A549 (cell line): ENCODE results near the gene ZYG11B. TPM values are rescaled to one million over a fixed set of nuclear protein-coding genes. Genes with fewer than 3 reads are reported as not detected.

ENCODE experiments used
- ATAC-seq, 2 experiments: fragments of 200-7000 bp in 1 of 2; fragments of >200 bp in 1 of 2; cut with Nextera tagmentation in 1 of 2; cut with Tn5 transposase in 1 of 2; 3 replicates each; pipeline versions ENCODE4 v1.8.0 to v1.9.1; 2018 to 2020; ENCODE audit warnings: mild to moderate bottlenecking in 1 of 2, moderate library complexity in 1 of 2
- CTCF ChIA-PET: fragments of 300-600 bp; sonication (Branson Sonifier 250); formaldehyde crosslinking; extraction: SDS; loops from one replicate; lab custom pipeline; 2021; ENCODE audit warnings: antibody characterized with exemption, inconsistent platforms; lab: Yijun Ruan, JAX
- POLR2A ChIA-PET: fragments of 350-600 bp; formaldehyde crosslinking; extraction: SDS; loops from one replicate; lab custom pipeline; 2021; ENCODE audit warnings: antibody characterized with exemption, inconsistent platforms; lab: Yijun Ruan, JAX
- DNase-seq, 2 experiments: peaks; one replicate each; pipeline versions ENCODE4 v3.0.0 to v3.0.0-alpha.2; 2011 to 2016; ENCODE audit warnings: low read depth in 1 of 2, low spot score in 1 of 2
- FAIRE-seq: peaks from 2 replicates; lab custom pipeline; 2011; peaks lifted over from hg19 to GRCh38; lab: Jason Lieb, UNC
- H3K27ac ChIP-seq, 2 experiments: fragments of >200 bp; sonication (Bioruptor Twin); formaldehyde crosslinking; 3 replicates each; pipeline ENCODE4 v1.5.1; 2016 to 2017
- H3K4me1 ChIP-seq: fragments of >200 bp; sonication (Bioruptor Twin); formaldehyde crosslinking; 3 replicates; pipeline ENCODE4 v1.6.1; 2016
- H3K4me2 ChIP-seq: fragments of >200 bp; sonication (Bioruptor Twin); formaldehyde crosslinking; 3 replicates; pipeline ENCODE4 v1.6.1; 2016
- H3K4me3 ChIP-seq: fragments of >200 bp; sonication (Bioruptor Twin); formaldehyde crosslinking; 3 replicates; pipeline ENCODE4 v1.5.1; 2016
- H3K9me3 ChIP-seq: fragments of >200 bp; sonication (Bioruptor Twin); formaldehyde crosslinking; 3 replicates; pipeline ENCODE4 v1.6.1; 2016
- CBX2 ChIP-seq: fragments of 200-600 bp; sonication (generic); IDR thresholded peaks from 2 replicates; pipeline ENCODE4 v1.6.1; 2016; ENCODE audit warnings: low read depth, mild to moderate bottlenecking, borderline replicate concordance
- CEBPB ChIP-seq, 2 experiments: fragments of >200 bp in 1 of 2; sonication (Bioruptor Twin) in 1 of 2; formaldehyde crosslinking in 1 of 2; IDR thresholded peaks; 2 replicates each; pipeline ENCODE4 v1.6.1; 2012 to 2016
- CHD2 ChIP-seq: fragments of 150-350 bp; IDR thresholded peaks from 2 replicates; pipeline ENCODE4 v1.6.1; 2014; ENCODE audit warnings: low read length; ENCODE audit not compliant: partially characterized antibody
- EHF ChIP-seq: fragments of 250-450 bp; sonication (Bioruptor Pico); IDR thresholded peaks from 2 replicates; pipeline ENCODE4 v1.5.0; 2020; ENCODE audit warnings: mild to moderate bottlenecking
- EP300 ChIP-seq, 2 experiments: fragments of >200 bp; sonication (Bioruptor Twin); formaldehyde crosslinking; IDR thresholded peaks; 2 replicates in 1 of 2; 3 replicates in 1 of 2; pipeline ENCODE4 v1.6.1; 2016 to 2017
- ESRRA ChIP-seq: fragments of 150-350 bp; IDR thresholded peaks from 2 replicates; pipeline ENCODE4 v1.6.1; 2014; ENCODE audit warnings: mild to moderate bottlenecking, low read length, borderline replicate concordance
- FOSB ChIP-seq: fragments of 250-450 bp; sonication (Bioruptor Pico); IDR thresholded peaks from 2 replicates; pipeline ENCODE4 v1.5.0; 2020; ENCODE audit warnings: mild to moderate bottlenecking, moderate library complexity
- FOSL2 ChIP-seq, 2 experiments: fragments of 450-650 bp in 1 of 2; fragments of >200 bp in 1 of 2; sonication (Bioruptor Twin) in 1 of 2; formaldehyde crosslinking; IDR thresholded peaks; 2 replicates each; pipeline versions ENCODE4 v1.5.0 to v1.6.1; 2016 to 2020; ENCODE audit warnings: mild to moderate bottlenecking in 1 of 2, moderate library complexity in 1 of 2
- HES2 ChIP-seq: fragments of >200 bp; sonication (Bioruptor Twin); formaldehyde crosslinking; IDR thresholded peaks from 2 replicates; pipeline ENCODE4 v1.6.1; 2016
- HMGXB4 ChIP-seq: fragments of 250-450 bp; sonication (Bioruptor Pico); IDR thresholded peaks from 2 replicates; pipeline ENCODE4 v1.5.0; 2021; ENCODE audit warnings: mild to moderate bottlenecking, moderate library complexity, borderline replicate concordance
- HOXA7 ChIP-seq: fragments of 250-450 bp; sonication (Bioruptor Pico); IDR thresholded peaks from 2 replicates; pipeline ENCODE4 v1.5.0; 2020; ENCODE audit warnings: mild to moderate bottlenecking, moderate library complexity
- NR3C1 ChIP-seq: fragments of >200 bp; sonication (Bioruptor Twin); formaldehyde crosslinking; IDR thresholded peaks from 3 replicates; pipeline ENCODE4 v1.6.1; 2017
- PBX3 ChIP-seq: IDR thresholded peaks from 2 replicates; pipeline ENCODE4 v1.6.1; 2012
- POLR2AphosphoS2 ChIP-seq: conservative IDR thresholded peaks from 2 replicates; pipeline ENCODE4 v1.6.1; 2012; ENCODE audit warnings: low read length, improper control_type of control experiment, inconsistent platforms
- RCOR1 ChIP-seq: fragments of 150-350 bp; IDR thresholded peaks from 2 replicates; pipeline ENCODE4 v1.6.1; 2014; ENCODE audit warnings: antibody characterized with exemption, low read length, low read depth
- SMC3 ChIP-seq: fragments of >200 bp; sonication (Bioruptor Twin); formaldehyde crosslinking; IDR thresholded peaks from 3 replicates; pipeline ENCODE4 v1.6.1; 2018; ENCODE audit warnings: inconsistent platforms
- SREBF2 ChIP-seq: fragments of 450-650 bp; IDR thresholded peaks from 2 replicates; pipeline ENCODE4 v1.6.1; 2014; ENCODE audit warnings: mild to moderate bottlenecking, moderate library complexity
- WGBS: methylation state at CpG from one replicate; pipeline ENCODE4 v1.1.6; 2017; ENCODE audit errors: missing lambda C conversion rate; 5-methylcytosine and 5-hydroxymethylcytosine counted together
- polyA plus RNA-seq, 4 experiments: library from polyadenylated mRNA; depleted of rRNA in 3 of 4; stranded (reverse); fragments of >200 nt; fragmentation: RNase III in 1 of 4; extraction: RNeasy Plus Mini Kit Qiagen cat#74134 plus additional on column Dnase treatment in 1 of 4; gene quantifications; 2 replicates in 3 of 4; 3 replicates in 1 of 4; pipeline ENCODE4 v1.2.3, GENCODE V29; 2011 to 2017
- TF ChIP-seq, protein P1 (sequence below): IDR thresholded peaks from 2 replicates; pipeline ENCODE4 v1.6.1; 2012
- TF ChIP-seq, protein P2 (sequence below): fragments of >200 bp; sonication (Bioruptor Twin); formaldehyde crosslinking; IDR thresholded peaks from 3 replicates; pipeline ENCODE4 v1.5.1; 2016

ZYG11B gene
- polyA plus RNA-seq, 2 of the 4 experiments (the other 2 are of a cell fraction) = 5.8 to 14.1 TPM

GRCh38 chr1:52753169-52753568 lies 26.9 kb downstream of the ZYG11B start:
- H3K27ac ChIP-seq = no peak overlapping the region
- DNase-seq = no peak
- TF ChIP-seq SREBF2 (no peak), CEBPB (IDR thresholded peaks at IDR 0.05) (no peak)
- WGBS = 92% methylated on average over 4 of the region's 4 CpGs
- POLR2A ChIA-PET = no interaction called here
- peaks cover 19% of the 10 kb centered on the region; the same call in 2 of the 3 replicates for H3K4me1 ChIP-seq
- FAIRE-seq = no peak
- H3K9me3 ChIP-seq = no peaks in the 10 kb centered on the region
- H3K4me3 ChIP-seq = no peak overlapping the region
- ATAC-seq = no peak
- CTCF ChIA-PET = no interaction called here
- no peak overlapping the region for H3K4me2 ChIP-seq

DNA sequence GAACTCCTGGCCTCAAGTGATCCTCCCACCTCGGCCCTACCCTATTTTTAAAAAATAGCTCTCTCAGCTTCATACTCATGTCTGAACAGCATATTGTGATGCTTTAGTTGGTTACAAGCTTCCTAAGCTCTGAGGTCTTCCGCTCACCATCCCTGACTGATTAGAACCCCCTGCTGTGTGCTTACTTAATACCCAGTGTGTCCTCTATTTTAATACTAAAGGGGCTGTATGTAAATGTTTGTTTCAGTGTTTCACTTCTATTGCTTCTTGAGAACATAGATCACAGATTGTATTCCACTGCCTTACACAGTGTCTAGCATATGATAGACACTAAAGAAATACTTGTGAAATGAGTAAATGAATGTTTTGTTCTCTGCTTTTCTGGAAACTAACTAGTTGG lies 29.8 kb downstream of the ZYG11B start:
- FAIRE-seq = no peak
- Histone ChIP-seq H3K27ac (no peak overlapping the region), H3K4me2 (no peak overlapping the region), H3K9me3 (no peaks in the 10 kb centered on the region), H3K4me1 (peaks cover 11% of the 10 kb centered on the region; the same call in 2 of the 3 replicates), H3K4me3 (no peak overlapping the region)
- ATAC-seq = no peak
- 100% methylated on average over 2 of the region's 2 CpGs for WGBS
- ChIA-PET CTCF (interaction anchor here (0.6 kb wide), 1 partner anchor 209 kb away, joined by 4 read pairs; no protein-coding TSS in a partner anchor), POLR2A (no interaction called here)
- TF ChIP-seq, protein P1, sequence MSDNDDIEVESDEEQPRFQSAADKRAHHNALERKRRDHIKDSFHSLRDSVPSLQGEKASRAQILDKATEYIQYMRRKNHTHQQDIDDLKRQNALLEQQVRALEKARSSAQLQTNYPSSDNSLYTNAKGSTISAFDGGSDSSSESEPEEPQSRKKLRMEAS = no peak
- no peak for TF ChIP-seq HOXA7 (CRISPR knock-in tag)
- no peak for TF ChIP-seq POLR2AphosphoS2
- TF ChIP-seq RCOR1 = no peak
- TF ChIP-seq NR3C1 = no peak
- no peak for TF ChIP-seq HES2
- TF ChIP-seq, all 56 proteins: peak for 0
- DNase-seq = no peak

DNA sequence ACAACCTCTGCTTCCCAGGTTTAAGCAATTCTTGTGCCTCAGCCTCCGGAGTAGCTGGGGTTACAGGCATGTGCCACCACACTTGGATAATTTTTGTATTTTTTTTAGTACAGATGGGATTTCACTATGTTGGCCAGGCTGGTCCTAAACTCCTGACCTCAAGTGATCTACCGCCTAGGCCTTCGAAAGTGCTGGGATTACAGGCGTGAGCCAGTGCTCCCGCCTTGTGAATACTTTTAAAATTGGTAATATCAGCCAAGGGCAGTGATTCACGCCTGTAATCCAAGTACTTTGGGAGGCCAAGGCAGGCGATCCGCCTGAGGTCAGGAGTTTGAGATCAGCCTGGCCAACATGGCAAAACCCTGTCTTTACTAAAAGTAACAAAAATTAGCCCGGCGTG lies 33.7 kb downstream of the ZYG11B start:
- TF ChIP-seq NR3C1 (no peak), FOSL2 (IDR thresholded peaks at IDR 0.05) (no peak), FOSL2 (CRISPR knock-in tag; IDR thresholded peaks at IDR 0.05) (no peak), CHD2 (no peak), CBX2 (no peak), EHF (CRISPR knock-in tag) (no peak), HOXA7 (CRISPR knock-in tag) (no peak), SREBF2 (no peak), EP300 (IDR thresholded peaks at IDR 0.05) (no peak), SMC3 (no peak), HMGXB4 (CRISPR knock-in tag) (no peak), ESRRA (no peak), PBX3 (no peak), FOSB (no peak)
- TF ChIP-seq, protein P2, sequence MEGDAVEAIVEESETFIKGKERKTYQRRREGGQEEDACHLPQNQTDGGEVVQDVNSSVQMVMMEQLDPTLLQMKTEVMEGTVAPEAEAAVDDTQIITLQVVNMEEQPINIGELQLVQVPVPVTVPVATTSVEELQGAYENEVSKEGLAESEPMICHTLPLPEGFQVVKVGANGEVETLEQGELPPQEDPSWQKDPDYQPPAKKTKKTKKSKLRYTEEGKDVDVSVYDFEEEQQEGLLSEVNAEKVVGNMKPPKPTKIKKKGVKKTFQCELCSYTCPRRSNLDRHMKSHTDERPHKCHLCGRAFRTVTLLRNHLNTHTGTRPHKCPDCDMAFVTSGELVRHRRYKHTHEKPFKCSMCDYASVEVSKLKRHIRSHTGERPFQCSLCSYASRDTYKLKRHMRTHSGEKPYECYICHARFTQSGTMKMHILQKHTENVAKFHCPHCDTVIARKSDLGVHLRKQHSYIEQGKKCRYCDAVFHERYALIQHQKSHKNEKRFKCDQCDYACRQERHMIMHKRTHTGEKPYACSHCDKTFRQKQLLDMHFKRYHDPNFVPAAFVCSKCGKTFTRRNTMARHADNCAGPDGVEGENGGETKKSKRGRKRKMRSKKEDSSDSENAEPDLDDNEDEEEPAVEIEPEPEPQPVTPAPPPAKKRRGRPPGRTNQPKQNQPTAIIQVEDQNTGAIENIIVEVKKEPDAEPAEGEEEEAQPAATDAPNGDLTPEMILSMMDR = no peak
- TF ChIP-seq, all 56 proteins: peak for 0

More for the DNA sequence above, 33.7 kb downstream of the ZYG11B start:
- FAIRE-seq (no peak), DNase-seq (no peak), ATAC-seq (no peak)
- no peaks in the 10 kb centered on the region for H3K9me3 ChIP-seq
- H3K4me1 ChIP-seq = no peaks in the 10 kb centered on the region
- no peak overlapping the region for H3K27ac ChIP-seq
- no peak overlapping the region for H3K4me3 ChIP-seq
- CTCF ChIA-PET = no interaction called here
- no peak overlapping the region for H3K4me2 ChIP-seq
- 95% methylated on average over 10 of the region's 10 CpGs for WGBS
- POLR2A ChIA-PET = no interaction called here
